GM12873 (cell line): ENCODE results near the gene ABCC1.

Source experiments
- TF ChIP-seq, protein P1 (sequence below): IDR thresholded peaks from 2 replicates; pipeline ENCODE4 v1.5.1; 2012; ENCODE audit warnings: low read depth, mild to moderate bottlenecking, moderate library complexity, low read length, control low read depth; ENCODE audit not compliant: insufficient read depth; ENCODE audit errors: missing control alignments

Gene ABCC1

DNA sequence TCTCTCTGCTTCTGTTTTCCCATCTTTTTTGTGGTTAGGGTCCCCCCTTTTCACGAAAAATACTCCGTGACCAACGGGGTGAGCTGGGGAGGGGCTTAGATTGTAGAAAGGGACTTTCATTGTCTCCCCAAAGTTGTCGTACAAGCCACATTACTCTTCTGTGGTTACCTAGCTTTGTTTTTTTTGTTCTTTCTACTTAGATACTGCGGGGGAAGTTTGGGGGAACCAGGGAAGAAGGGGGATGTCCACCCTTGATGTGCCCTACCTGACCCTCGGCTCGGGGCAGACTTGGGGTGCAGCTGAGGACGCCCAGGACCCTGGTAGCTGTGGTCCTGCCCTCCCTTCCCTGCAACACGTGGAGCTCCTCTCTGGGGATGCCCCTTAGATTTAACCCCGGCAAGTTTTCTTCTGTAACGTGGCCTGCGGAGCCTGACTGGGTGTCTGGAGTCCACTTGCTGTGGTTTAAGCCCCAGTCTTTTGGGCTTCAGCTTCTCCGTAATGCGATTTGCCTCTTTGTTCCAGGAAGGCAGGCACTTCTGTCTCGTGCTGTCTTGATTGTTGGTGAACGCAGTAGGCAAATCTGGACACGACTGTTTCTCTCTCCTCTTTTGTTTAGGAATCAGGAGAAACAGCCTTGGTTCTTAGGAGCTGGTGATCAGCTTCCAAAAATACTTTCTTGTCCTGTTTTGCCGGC lies 892 bp downstream of the ABCC1 start:
- TF ChIP-seq, protein P1, sequence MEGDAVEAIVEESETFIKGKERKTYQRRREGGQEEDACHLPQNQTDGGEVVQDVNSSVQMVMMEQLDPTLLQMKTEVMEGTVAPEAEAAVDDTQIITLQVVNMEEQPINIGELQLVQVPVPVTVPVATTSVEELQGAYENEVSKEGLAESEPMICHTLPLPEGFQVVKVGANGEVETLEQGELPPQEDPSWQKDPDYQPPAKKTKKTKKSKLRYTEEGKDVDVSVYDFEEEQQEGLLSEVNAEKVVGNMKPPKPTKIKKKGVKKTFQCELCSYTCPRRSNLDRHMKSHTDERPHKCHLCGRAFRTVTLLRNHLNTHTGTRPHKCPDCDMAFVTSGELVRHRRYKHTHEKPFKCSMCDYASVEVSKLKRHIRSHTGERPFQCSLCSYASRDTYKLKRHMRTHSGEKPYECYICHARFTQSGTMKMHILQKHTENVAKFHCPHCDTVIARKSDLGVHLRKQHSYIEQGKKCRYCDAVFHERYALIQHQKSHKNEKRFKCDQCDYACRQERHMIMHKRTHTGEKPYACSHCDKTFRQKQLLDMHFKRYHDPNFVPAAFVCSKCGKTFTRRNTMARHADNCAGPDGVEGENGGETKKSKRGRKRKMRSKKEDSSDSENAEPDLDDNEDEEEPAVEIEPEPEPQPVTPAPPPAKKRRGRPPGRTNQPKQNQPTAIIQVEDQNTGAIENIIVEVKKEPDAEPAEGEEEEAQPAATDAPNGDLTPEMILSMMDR = no peak

DNA sequence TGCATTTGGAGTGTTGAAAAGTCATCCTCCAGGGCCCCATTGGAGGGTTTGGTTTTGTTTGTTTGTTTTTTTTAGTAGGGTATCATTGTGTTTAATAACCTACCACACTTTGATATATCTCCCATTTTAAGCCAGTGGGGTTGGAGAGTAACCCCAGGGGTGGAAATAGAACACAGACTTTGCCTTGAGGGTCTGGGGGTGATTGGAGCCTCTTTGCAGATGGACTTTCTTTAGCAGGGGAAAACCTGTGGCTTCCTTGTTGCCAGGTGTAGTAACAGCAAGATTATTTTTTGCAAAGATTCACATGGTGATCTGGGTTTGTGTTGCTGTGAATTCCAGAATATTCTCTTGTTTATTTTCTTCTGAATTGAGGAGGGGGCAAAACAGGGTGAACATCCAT lies 1.5 kb downstream of the ABCC1 start:
- TF ChIP-seq, protein P1 = no peak

DNA sequence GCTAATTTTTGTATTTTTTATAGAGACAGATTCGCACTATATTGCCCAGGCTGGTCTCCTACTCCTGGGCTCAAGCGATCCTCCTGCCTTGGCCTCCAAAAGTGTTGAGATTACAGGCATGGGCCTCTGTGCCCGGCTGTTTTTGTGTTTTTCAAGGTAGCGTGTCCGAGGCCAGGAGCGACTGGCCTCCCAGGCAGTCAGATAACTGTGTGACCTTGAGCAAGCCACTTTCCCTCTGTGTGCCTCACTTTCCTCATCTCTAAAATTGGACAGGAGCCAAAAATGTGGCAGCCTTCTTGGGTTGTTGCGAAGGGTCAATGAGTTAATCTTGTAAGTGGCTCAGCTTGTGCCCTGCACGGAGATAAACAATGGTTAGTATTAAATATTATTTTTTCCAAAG lies 2.4 kb downstream of the ABCC1 start:
- TF ChIP-seq, protein P1 = no peak

DNA sequence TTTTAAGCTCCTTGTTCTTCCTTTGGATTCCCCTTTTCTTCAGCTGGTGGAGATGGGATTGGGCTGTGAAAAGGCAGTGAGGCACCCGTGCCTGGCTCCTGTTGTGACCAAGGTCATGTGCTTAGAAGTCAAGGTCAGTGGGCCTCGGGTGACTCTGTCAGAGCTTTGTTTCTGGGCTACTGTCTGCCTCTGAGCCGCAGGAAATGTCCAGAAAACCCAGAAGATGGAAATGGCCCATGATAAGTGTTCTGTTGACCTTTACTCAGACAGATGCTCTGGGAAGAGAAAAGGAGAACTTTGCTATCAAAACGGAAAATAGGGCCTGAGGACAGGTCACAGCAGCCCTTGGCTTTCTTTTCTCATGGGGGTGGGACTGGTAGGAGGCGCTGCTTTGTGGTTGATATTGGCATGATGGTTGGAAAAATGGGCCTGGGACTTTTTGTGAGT lies 2.9 kb downstream of the ABCC1 start:
- TF ChIP-seq, protein P1 = no peak

DNA sequence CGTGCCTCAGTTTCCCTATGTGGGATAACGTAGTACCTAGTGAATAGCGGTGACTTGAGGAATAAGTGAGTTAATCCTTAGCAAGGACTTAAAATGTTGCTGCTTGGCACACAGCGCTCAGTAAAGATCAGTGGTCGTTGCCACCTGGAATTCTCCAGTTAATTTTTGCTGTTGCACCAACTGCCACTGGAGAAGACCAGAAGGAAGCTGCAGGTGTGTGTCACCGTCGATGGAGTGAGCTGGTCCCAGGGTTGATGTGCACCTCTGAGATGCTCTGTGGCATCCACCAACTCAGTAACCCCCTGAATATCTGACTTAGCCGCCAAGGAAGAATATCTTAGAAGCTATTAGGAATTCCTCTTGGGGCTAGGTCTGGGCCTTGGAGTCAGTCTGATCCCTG lies 4.1 kb downstream of the ABCC1 start:
- TF ChIP-seq, protein P1 = no peak

DNA sequence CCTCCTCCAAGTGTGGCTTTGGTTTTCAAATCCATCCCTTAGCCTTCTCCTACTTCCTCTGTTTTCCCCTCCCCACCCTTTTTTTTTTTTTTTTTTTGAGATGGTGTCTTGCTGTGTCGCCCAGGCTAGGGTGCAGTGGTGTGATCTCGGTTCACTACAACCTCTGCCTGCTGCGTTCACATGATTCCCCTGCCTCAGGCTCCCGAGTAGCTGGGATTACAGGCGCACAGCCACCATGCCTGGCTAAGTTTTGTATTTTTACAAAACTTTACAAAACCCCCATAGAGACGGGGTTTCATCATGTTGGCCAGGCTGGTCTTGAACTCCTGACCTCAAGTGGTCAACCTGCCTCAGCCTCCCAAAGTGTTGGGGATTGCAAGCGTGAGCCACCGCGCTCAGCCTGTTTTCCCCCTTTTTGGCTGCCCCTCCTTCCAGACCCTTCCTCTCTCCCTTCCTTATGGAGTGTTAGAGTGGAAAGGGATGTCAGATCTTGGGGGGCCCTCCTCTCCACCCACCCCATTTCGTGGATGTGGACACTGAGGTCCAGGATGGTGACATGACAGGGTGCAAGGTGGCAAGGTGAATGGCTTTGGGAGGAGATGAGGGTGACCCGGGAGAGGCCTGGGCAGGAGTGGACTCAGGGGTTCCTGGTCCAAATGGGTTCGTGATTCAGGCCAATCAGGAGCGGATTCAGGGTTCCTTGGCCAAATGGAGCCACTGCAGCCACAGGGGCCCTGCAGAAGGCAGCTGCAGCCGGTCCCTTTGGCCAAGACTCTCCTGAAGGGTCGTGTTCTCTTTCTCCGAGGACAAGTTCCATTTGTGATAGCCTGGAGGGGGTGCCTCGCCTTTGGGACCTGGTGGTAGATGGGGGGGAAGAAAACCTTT lies 4.8 kb downstream of the ABCC1 start:
- TF ChIP-seq, protein P1 = no peak

DNA sequence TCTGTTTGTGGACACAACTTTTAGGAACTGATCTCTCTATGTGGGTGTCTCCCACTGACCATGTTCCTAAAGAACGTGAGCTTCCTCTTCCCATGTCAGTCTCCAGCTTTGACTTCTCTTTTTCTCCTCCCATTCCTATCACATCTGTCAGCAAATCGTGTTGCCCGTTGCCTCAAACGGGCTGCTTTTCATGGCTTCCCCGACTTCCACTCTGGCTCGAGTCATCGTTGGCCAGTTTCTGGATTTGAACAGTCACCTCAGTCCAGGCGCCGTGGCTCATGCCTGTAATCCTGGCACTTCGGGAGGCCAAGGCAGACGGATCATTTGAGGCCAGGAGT lies 5.4 kb downstream of the ABCC1 start:
- TF ChIP-seq, protein P1 = no peak
